Measurements from ENCODE around the gene GSC2.

GSC2 gene

DNA sequence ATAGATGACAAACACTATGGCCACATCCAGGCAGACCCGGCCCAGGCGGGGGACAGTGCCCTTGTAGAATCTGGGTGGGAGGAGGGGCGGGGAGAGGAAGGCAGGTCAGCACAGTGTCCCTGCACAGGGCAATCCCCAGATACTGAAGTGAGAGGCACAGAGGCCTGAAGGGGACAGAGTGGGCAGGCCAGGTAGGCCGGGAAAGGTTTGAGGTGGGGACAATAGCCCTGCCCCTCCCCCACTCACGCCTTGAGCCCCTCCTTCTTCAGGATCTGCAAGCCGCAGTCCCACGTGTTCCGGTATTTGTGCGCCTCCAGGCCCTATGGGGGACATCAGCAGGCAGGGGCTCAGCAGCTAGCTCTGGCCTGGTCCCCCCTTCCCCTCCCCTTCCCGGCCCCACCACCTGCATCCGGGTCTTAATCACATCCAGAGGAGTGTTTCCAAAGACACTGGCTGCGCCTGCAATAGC lies 26.1 kb upstream of the GSC2 start:
- no peak overlapping the region for H3K4me3 ChIP-seq (ENCODE audit: low read length)
- peaks cover 54% of the 10 kb centered on the region for H3K4me1 ChIP-seq (ENCODE audit: control insufficient read depth, low read length)
- H4K20me1 ChIP-seq (ENCODE audit: control insufficient read depth, insufficient read depth, low read depth, low read length), result peaks cover 10% of the 10 kb centered on the region; the same call in 1 of the 2 replicates
- no peak overlapping the region for H3K27ac ChIP-seq (ENCODE audit: low read depth, low read length)
- peaks cover 71% of the 10 kb centered on the region for H3K79me2 ChIP-seq (ENCODE audit: control insufficient read depth, low read length)
- H3F3A ChIP-seq (ENCODE audit: control insufficient read depth, insufficient read depth), result peaks cover 8% of the 10 kb centered on the region
- peaks cover 56% of the 10 kb centered on the region for H3K36me3 ChIP-seq (ENCODE audit: control insufficient read depth, low read length)
- no peak for TF ChIP-seq EZH2phosphoT487 (IDR thresholded peaks at IDR 0.05; ENCODE audit: borderline replicate concordance, low read length)
- no peak for TF ChIP-seq CTCF (IDR thresholded peaks at IDR 0.05; ENCODE audit: low read depth, low read length, poor library complexity, severe bottlenecking)
- H3K9me3 ChIP-seq (ENCODE audit: control insufficient read depth, insufficient read depth, low read length), result no peaks in the 10 kb centered on the region
- H3K9me2 ChIP-seq (replicated peaks; ENCODE audit: control insufficient read depth, low read length), result no peaks in the 10 kb centered on the region
- H3K27me3 ChIP-seq (ENCODE audit: control insufficient read depth, low read length), result no peaks in the 10 kb centered on the region
- peak overlapping the region; percentile 99; the same call in 1 of the 2 replicates for H3K4me2 ChIP-seq (ENCODE audit: low read length)

- Histone ChIP-seq H3K4me3 (ENCODE audit: low read length) (no peak overlapping the region), H3K4me2 (ENCODE audit: low read length) (peak overlapping the region; percentile 99; the same call in 1 of the 2 replicates), H3K9me3 (ENCODE audit: control insufficient read depth, insufficient read depth, low read length) (no peaks in the 10 kb centered on the region), H3K27me3 (ENCODE audit: control insufficient read depth, low read length) (no peaks in the 10 kb centered on the region), H4K20me1 (ENCODE audit: control insufficient read depth, insufficient read depth, low read depth, low read length) (peaks cover 10% of the 10 kb centered on the region; the same call in 1 of the 2 replicates), H3K27ac (ENCODE audit: low read depth, low read length) (no peak overlapping the region), H3K36me3 (ENCODE audit: control insufficient read depth, low read length) (peaks cover 56% of the 10 kb centered on the region), H3F3A (ENCODE audit: control insufficient read depth, insufficient read depth) (peaks cover 8% of the 10 kb centered on the region), H3K9me2 (replicated peaks; ENCODE audit: control insufficient read depth, low read length) (no peaks in the 10 kb centered on the region), H3K4me1 (ENCODE audit: control insufficient read depth, low read length) (peaks cover 57% of the 10 kb centered on the region), H3K79me2 (ENCODE audit: control insufficient read depth, low read length) (peaks cover 76% of the 10 kb centered on the region)
- TF ChIP-seq CTCF (IDR thresholded peaks at IDR 0.05; ENCODE audit: low read depth, low read length, poor library complexity, severe bottlenecking) (no peak), EZH2phosphoT487 (IDR thresholded peaks at IDR 0.05; ENCODE audit: borderline replicate concordance, low read length) (no peak)
Observed at GRCh38 chr22:19175602-19176174, 25.6 kb upstream of the GSC2 start.

DNA sequence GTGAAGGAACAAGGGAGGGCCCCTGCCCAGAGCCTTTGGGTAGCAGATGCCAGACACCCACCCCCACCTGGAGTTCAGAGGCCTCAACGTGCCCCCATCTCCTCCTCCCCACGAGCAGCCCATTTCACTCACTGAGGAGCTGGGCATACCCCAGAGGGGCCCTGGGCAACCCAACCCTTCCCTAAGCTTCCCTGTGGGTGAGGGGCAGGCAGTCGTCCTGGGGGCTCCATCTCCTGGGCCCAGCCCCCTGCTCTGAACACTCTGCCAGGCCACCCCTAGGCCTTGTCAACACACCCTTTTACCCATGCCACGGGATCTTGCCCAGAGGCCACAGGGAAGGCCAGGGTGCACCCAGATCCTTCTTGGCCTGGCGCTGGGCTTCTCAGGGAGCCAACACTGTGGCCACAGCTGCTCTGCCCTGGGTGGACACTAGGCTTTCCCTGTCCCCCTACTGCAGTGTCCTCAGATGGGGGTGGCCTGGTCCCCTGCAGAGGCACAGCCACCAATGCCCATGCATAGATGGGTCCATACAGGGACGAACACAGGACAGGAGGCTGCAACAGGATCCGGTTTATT lies 25.0 kb upstream of the GSC2 start:
- H3K9me2 ChIP-seq (replicated peaks; ENCODE audit: control insufficient read depth, low read length), result no peaks in the 10 kb centered on the region
- peak overlapping the region; percentile 63; the same call in 1 of the 2 replicates for H3K27ac ChIP-seq (ENCODE audit: low read depth, low read length)
- peak overlapping the region; percentile 84 for H3K4me3 ChIP-seq (ENCODE audit: low read length)
- H3K4me1 ChIP-seq (ENCODE audit: control insufficient read depth, low read length), result peaks cover 63% of the 10 kb centered on the region
- TF ChIP-seq CTCF (IDR thresholded peaks at IDR 0.05; ENCODE audit: low read depth, low read length, poor library complexity, severe bottlenecking) (no peak), EZH2phosphoT487 (IDR thresholded peaks at IDR 0.05; ENCODE audit: borderline replicate concordance, low read length) (no peak)
- H3K36me3 ChIP-seq (ENCODE audit: control insufficient read depth, low read length), result peaks cover 56% of the 10 kb centered on the region
- H3F3A ChIP-seq (ENCODE audit: control insufficient read depth, insufficient read depth), result peaks cover 8% of the 10 kb centered on the region
- H3K27me3 ChIP-seq (ENCODE audit: control insufficient read depth, low read length), result peaks cover under 1% of the 10 kb centered on the region
- no peaks in the 10 kb centered on the region for H3K9me3 ChIP-seq (ENCODE audit: control insufficient read depth, insufficient read depth, low read length)
- peaks cover 80% of the 10 kb centered on the region for H3K79me2 ChIP-seq (ENCODE audit: control insufficient read depth, low read length)
- H3K4me2 ChIP-seq (ENCODE audit: low read length), result peak overlapping the region; percentile 99
- H4K20me1 ChIP-seq (ENCODE audit: control insufficient read depth, insufficient read depth, low read depth, low read length), result peaks cover 10% of the 10 kb centered on the region; the same call in 1 of the 2 replicates

Data from DOHH2 (cell line).